GM18505 (cell line): ENCODE data around the gene RC3H2.
"Not testable (repeated sequence)": the region's sequence is repeated elsewhere in the genome, so short reads cannot be mapped to it uniquely, and the experiment has no call there.

ENCODE experiments used
- ATAC-seq: cut with Tn5 transposase; IDR thresholded peaks from one replicate; pipeline ENCODE4 v1.9.1; 2021; ENCODE audit not compliant: unreplicated experiment
- POLR2A ChIP-seq: IDR thresholded peaks from 4 replicates; pipeline ENCODE4 v1.6.1; 2011; ENCODE audit warnings: borderline replicate concordance; ENCODE audit not compliant: insufficient read depth, insufficient read length; ENCODE audit errors: extremely low read depth

The RC3H2 gene

DNA sequence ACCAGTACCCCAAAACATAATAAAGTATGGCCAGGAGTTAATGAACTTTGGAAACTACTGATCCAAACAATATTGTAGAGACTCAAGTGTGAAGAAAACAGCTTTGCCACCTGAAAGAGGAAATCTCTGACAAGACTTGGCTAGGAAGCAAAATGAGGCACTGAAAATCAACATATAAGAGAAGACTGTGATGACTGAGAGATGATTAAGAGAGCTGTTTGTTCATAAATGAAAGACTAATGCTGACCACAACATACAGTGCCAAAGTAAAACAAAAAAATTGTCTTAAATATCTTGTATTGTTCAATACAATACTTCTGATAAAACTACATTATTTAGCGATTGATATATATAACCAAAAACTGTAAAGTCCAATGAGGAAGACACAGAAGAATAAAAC, 7.2 kb downstream of the RC3H2 start:
- ATAC-seq = no peak
- TF ChIP-seq POLR2A = no peak

DNA sequence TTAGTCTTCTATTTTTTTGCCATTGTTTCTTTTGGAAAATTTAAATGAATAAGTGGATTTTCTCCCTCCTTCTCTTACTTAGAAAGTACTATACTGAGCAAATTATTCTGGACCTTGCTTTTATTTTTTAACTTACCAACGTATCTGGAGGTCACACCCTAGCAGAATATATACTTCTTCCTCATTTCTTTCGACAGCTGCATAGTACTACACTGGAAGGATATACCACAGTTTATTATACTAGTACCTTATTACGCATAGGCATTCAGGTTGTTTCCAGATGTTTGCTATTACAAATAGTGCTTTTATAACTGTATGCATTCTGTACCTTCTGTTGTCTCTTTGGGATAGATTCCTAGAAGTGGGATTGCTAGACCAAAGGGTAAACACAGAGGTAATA, 16.7 kb downstream of the RC3H2 start:
- TF ChIP-seq POLR2A = no peak
- no peak for ATAC-seq

DNA sequence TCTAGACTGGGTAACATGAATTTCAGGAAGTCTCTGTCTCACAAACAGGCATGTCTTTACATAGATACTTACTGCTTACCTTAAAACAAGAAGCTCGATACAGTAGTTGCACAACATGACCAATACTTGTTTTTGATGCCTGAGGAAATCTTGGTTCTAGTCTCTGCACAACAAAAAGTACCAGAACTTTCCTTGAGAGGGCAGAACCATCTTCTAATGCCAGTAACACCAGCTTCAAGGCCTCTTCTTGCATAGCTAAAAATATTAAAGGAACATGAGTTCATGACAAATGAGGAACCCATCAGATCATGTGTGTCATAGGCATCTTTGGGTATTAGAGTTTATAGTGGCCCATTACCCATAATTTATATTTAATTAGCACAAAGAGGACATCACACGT, 22.0 kb downstream of the RC3H2 start:
- no peak for ATAC-seq
- TF ChIP-seq POLR2A = no peak

DNA sequence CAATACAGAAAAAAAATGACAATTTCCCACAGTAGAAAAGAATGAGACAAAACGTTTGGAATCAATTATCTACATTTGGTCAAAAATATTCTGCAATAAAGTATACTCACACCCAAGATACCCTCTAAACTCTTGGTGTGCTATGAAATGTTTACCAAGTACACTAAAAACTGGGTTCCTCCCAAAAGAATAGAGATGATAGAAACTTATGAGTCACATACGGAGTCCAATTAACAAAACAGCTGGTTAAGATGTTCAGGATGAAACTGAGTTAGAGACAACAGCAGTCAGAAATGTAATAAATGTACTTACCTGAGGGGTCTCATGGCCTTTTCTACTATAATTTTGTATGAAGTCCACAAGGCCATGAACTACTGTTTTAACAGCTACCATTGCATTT, 25.7 kb downstream of the RC3H2 start:
- no peak for TF ChIP-seq POLR2A
- no peak for ATAC-seq

DNA sequence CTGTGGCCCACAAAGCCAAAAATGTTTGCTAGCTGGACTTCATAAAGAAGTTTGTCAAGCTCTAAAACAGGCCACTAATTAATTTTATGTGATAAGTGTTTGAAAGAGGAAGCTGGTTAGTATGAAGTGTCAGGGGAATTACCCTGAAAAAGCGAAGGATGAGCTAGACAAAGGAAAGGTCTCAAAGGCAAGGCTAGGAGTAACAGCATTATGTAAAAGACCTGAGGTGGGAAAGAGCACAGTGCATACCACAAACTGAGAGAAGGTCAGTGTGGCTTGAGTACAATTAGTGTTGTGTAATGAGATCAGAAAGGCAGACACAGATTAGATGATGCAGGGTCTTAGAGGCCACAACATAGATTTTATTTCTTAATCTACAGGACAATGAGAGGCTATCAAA, 29.6 kb downstream of the RC3H2 start:
- ATAC-seq = no peak
- no peak for TF ChIP-seq POLR2A

DNA sequence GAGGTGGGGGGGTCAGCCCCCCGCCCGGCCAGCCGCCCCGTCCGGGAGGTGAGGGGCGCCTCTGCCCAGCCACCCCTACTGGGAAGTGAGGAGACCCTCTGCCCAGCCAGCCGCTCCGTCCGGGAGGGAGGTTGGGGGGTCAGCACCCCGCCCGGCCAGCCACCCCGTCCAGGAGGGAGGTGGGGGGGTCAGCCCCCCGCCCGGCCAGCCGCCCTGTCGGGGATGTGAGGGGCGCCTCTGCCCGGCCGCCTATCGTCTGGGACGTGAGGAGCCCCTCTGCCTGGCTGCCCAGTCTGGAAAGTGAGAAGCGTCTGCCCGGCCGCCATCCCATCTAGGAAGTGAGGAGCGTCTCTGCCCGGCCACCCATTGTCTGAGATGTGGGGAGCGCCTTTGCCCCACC, 37.9 kb downstream of the RC3H2 start:
- not testable (repeated sequence) for ATAC-seq

DNA sequence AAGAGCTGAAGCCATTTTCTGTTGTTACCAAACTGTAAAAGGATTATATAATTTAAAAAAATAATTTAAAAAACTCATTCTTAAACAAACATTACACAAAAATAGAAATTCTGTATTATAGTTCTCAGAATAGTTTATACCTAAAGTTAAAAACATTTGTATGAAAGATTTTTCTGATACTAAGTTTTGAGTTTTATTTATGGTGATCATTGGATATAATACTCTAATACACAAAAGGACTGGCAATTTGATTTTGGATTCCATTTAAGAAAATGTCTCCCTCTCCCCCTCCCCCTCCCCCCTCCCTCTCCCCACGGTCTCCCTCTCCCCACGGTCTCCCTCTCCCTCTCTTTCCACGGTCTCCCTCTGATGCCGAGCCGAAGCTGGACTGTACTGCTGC, 39.1 kb downstream of the RC3H2 start:
- no peak for TF ChIP-seq POLR2A
- no peak for ATAC-seq

DNA sequence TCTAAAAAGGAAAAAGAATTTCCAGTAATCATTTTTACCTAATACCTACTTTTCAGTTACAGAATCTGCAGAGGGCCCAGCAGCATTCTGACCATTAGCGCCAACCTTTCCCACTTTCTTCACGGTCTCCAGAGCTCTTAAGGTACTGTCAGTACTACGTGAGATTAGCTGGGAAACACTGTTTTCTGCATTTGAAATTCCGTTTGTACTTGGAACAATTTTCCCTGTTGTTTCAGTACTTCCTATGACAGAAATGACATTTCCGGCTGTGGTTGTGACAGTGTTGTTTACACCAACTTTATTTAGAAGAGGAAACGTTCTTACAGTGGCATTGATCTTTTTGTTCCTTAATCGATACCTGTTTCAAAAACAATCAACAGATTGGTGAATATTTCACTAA, 39.9 kb downstream of the RC3H2 start:
- TF ChIP-seq POLR2A = no peak
- ATAC-seq = no peak

DNA sequence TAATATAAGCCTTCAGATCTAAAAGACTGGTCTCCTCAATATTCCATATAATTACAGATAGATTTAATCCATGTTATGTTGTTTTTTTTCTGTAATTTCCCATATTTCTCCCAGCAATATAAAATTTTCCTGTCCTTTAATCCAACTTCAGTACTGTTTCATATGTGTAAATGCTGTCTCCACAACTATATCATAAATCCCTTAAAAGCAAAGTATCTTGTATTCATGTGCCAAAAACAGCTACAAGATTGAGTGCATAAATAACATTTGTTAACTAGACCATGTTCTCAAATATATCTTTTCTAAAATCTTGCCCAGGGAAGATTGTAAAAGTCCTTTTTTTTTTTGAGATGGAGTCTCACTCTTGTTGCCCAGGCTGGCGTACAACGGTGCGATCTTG, 41.8 kb downstream of the RC3H2 start:
- no peak for ATAC-seq
- no peak for TF ChIP-seq POLR2A

DNA sequence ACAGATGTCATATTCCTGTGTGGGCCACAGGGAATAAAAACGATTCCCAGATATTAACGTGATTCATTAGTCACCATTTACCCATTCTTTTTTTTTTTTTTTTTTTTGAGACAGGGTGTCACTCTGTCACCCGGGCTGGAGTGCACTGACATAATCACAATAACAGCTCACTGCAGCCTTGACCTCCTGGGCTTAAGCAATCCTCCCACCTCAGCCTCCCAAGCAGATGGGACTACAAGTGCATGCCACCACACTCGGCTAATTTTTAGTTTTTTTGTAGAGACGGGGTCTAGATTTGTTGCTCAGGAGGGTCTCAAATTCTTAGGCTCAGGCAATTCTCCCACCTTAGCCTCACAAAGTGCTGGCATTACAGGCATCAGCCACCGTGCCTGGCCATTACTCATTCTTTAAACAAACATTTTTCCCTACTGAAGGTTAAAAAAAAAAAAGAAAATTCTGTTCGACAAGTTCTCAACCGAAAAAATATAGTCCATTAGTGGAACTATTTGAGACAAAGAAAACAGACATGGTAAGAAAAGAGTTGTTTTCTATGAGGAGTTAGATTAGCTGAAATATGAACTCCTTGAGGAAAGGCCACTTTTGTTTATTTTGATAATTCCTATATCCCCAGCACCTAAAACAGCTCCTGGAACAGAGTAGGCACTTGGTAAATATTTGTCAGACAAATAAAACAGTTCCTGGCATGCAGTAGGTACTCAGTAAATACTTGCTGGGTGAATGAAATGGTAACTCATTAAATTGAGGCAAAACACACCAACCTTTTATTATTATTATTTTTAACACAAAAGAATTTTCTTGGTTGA, 44.6 kb downstream of the RC3H2 start:
- TF ChIP-seq POLR2A = no peak
- no peak for ATAC-seq

DNA sequence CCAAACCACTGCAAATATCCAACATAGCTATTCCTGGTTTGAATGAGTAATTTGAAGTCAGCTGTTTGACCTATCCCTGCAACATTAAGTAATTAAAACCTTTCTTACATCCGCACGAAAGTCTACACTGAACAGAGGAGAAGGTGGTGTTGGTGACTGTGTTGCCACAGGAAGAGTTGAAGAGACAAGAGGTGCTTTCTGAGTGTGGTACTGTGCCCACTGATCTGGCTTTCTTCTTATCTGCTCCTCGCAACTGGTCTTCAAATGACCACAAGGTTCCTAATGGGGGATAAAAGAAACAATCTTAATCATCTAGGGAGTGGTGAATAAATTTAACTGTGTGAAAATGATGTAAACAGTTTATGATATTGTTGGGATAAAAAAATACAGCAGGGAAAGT, 47.3 kb downstream of the RC3H2 start:
- no peak for TF ChIP-seq POLR2A
- no peak for ATAC-seq

DNA sequence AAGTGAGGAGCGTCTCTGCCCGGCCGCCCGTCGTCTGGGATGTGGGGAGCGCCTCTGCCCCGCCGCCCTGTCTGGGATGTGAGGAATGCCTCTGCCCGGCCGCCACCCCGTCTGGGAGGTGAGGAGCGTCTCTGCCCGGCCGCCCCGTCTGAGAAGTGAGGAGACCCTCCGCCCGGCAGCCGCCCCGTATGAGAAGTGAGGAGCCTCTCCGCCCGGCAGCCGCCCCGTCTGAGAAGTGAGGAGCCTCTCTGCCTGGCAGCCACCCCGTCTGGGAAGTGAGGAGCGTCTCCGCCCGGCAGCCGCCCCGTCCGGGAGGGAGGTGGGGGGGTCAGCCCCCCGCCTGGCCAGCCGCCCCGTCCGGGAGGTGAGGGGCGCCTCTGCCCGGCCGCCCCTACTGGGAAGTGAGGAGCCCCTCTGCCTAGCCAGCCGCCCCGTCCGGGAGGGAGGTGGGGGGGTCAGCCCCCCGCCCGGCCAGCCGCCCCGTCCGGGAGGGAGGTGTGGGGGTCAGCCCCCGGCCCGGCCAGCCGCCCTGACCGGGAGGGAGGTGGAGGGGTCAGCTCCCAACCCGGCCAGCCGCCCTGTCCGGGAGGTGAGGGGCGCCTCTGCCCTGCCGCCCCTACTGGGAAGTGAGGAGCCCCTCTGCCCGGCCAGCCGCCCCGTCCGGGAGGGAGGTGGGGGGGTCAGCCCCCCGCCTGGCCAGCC, 52.9 kb downstream of the RC3H2 start:
- ATAC-seq = not testable (repeated sequence)

DNA sequence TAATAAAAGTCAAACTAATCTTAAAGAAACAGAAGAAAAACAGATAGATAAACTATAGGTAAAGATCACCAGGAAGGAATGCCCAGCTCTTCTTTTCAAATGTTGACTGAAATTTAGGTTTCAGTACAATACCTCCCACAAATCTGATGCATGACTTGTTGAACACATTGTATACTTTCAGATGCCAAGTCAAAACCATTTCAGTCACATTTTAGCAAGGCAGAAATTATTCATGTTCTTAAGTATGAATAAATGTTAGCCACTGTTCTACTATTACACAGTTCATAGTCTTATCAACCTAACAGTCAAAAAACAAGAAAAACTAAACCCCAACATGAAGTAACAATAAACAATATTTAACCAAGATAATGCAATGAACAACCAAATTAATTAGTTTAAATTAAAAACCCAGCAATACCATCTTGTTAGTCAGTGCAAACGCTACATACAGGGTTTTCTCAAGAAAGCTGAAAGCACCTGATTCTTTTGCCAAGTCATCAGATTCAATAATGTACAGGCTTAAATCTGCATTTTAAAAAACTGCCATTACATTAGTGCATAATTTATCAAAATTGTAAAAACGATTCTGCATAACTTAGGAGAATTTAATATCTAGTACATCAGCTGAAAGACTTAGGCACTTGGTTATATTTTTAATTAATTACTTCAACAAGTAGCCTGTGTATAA, 56.8 kb downstream of the RC3H2 start:
- TF ChIP-seq POLR2A = no peak
- ATAC-seq = no peak

DNA sequence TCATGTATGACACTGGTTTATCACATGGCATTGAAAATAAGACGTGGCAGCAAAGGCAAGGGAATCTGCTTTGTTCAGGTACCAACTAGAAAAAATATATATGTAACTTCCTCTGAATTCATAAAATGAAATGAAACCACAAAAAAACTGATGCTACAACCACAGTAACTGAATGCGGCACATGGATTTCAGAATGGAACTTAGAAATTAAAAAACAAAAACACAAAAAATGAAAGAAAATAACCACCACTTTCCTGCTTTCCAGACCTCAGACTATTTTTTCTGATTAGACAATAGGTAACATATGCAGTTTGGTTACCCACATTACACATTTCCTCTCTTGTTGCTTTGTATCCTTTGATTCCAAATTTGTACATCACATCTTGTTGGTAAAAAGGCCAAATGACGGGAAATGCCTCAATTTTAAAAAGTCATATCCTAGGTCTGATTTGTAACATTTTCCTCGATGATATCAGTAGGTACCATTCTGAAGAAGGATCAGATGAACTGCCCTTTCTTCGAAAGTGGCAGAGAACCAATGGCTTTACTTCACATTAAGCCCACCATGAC, 58.7 kb downstream of the RC3H2 start:
- no peak for ATAC-seq
- no peak for TF ChIP-seq POLR2A
